GM12878 (cell line): Measurements from ENCODE around the gene PPP1R7.

Experiments
- BACH1 ChIP-seq: fragments of 450-650 bp; IDR thresholded peaks from 2 replicates; pipeline ENCODE4 v1.6.1; 2017; ENCODE audit warnings: mild to moderate bottlenecking, borderline replicate concordance
- POLR2AphosphoS5 ChIP-seq: IDR thresholded peaks from 2 replicates; pipeline ENCODE4 v1.6.1; 2011; ENCODE audit warnings: mild to moderate bottlenecking, low read length, inconsistent platforms
- RAD51 ChIP-seq: fragments of 450-650 bp; IDR thresholded peaks from 2 replicates; pipeline ENCODE4 v1.6.1; 2016; ENCODE audit warnings: moderate library complexity, mild to moderate bottlenecking, inconsistent platforms
- TAF1 ChIP-seq: IDR thresholded peaks from 2 replicates; pipeline ENCODE4 v1.6.1; 2011; ENCODE audit warnings: mild to moderate bottlenecking, low read depth, low read length, borderline replicate concordance
- TF ChIP-seq, protein P1 (sequence below), 3 experiments: IDR thresholded peaks in 2 of 3; conservative IDR thresholded peaks in 1 of 3; 2 replicates each; pipeline ENCODE4 v1.5.1; 2011; ENCODE audit warnings: low read depth in 3 of 3, low read length in 3 of 3, mild to moderate bottlenecking in 3 of 3, control low read depth in 2 of 3, moderate library complexity in 2 of 3, inconsistent platforms in 1 of 3, mixed read lengths in 1 of 3; ENCODE audit not compliant: control insufficient read depth in 2 of 3, insufficient read depth in 1 of 3; ENCODE audit errors: extremely low read depth in 1 of 3
- TF ChIP-seq, protein P2 (sequence below): IDR thresholded peaks from 2 replicates; pipeline ENCODE4 v1.6.1; 2011; ENCODE audit warnings: low read depth, low read length, improper control_type of control experiment, borderline replicate concordance

DNA sequence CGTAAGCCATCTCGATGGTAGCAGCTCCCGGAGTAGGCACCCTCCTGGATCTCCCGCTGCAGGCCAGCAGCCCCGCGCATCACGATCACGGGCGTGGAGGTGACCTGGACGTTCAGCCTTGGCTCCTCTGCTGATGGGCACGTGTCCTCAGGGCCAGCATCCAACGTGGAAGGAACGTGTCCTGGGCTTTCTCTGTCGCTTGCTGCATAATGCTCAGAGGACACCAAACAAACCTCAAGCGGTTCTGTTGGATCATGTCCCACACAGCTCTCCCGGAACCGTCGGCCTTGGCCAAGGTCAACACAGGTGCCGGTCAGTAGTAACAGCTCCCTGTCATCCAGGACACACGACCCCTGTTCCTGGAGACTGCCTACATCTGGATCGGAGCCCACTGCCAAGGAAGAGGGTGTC, 24.1 kb upstream of the PPP1R7 start:
- TF ChIP-seq, protein P1, sequence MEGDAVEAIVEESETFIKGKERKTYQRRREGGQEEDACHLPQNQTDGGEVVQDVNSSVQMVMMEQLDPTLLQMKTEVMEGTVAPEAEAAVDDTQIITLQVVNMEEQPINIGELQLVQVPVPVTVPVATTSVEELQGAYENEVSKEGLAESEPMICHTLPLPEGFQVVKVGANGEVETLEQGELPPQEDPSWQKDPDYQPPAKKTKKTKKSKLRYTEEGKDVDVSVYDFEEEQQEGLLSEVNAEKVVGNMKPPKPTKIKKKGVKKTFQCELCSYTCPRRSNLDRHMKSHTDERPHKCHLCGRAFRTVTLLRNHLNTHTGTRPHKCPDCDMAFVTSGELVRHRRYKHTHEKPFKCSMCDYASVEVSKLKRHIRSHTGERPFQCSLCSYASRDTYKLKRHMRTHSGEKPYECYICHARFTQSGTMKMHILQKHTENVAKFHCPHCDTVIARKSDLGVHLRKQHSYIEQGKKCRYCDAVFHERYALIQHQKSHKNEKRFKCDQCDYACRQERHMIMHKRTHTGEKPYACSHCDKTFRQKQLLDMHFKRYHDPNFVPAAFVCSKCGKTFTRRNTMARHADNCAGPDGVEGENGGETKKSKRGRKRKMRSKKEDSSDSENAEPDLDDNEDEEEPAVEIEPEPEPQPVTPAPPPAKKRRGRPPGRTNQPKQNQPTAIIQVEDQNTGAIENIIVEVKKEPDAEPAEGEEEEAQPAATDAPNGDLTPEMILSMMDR (IDR thresholded peaks at IDR 0.05 in 2 of 3, conservative IDR thresholded peaks at IDR 0.05 in 1 of 3; ENCODE audit: control insufficient read depth in 2 of 3, extremely low read depth in 1 of 3, insufficient read depth in 1 of 3, low read depth in 3 of 3, low read length in 3 of 3): no peak
- no peak for TF ChIP-seq TAF1
- TF ChIP-seq, protein P2, sequence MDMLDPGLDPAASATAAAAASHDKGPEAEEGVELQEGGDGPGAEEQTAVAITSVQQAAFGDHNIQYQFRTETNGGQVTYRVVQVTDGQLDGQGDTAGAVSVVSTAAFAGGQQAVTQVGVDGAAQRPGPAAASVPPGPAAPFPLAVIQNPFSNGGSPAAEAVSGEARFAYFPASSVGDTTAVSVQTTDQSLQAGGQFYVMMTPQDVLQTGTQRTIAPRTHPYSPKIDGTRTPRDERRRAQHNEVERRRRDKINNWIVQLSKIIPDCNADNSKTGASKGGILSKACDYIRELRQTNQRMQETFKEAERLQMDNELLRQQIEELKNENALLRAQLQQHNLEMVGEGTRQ: no peak
- no peak for TF ChIP-seq POLR2AphosphoS5
- no peak for TF ChIP-seq RAD51
- TF ChIP-seq BACH1: no peak
